Naive thymus-derived CD4-positive, alpha-beta T cell (primary cell): ENCODE results near the gene S100A4. TPM values are rescaled to one million over a fixed set of nuclear protein-coding genes. Genes with fewer than 3 reads are reported as not detected.

Experiments
- ATAC-seq: fragments of 150-1000 bp; cut with Tn5 transposase; 2 replicates; pipeline ENCODE4 v1.10.0; 2021; ENCODE audit warnings: mild to moderate bottlenecking, moderate library complexity
- CTCF ChIA-PET: fragments of 350-600 bp; sonication (Branson Sonifier 250); formaldehyde crosslinking; loops from one replicate; lab custom pipeline; 2021; ENCODE audit warnings: antibody characterized with exemption; lab: Charles Lee
- POLR2A ChIA-PET: fragments of 350-600 bp; sonication (Branson Sonifier 250); formaldehyde crosslinking; loops from one replicate; lab custom pipeline; 2021; ENCODE audit warnings: antibody characterized with exemption, inconsistent platforms; lab: Charles Lee
- DNase-seq, 9 donors: peaks; one replicate each; pipeline versions ENCODE4 v3.0.0 to v3.0.0-alpha.2; 2020 to 2022; ENCODE audit warnings: mixed read lengths in 1 of 9
- H3K27ac ChIP-seq: one replicate; pipeline ENCODE4 v1.7.0; 2013; ENCODE audit warnings: mild to moderate bottlenecking, low read depth, low read length, moderate library complexity
- H3K27me3 ChIP-seq, 2 donors: one replicate each; pipeline ENCODE4 v1.7.0; 2013; ENCODE audit warnings: low read length in 2 of 2, mild to moderate bottlenecking in 2 of 2, moderate library complexity in 2 of 2; ENCODE audit not compliant: control insufficient read depth in 2 of 2, insufficient read depth in 2 of 2
- H3K36me3 ChIP-seq, 3 experiments: 1 replicate in 2 of 3; 2 replicates in 1 of 3; pipeline ENCODE4 v1.7.0; 2013; ENCODE audit warnings: low read length in 3 of 3, mild to moderate bottlenecking in 3 of 3, moderate library complexity in 1 of 3; ENCODE audit not compliant: insufficient read depth in 3 of 3, control insufficient read depth in 2 of 3
- H3K4me1 ChIP-seq, 2 donors: one replicate each; pipeline ENCODE4 v1.7.0; 2013; ENCODE audit warnings: low read length in 2 of 2, mild to moderate bottlenecking in 2 of 2, moderate library complexity in 1 of 2; ENCODE audit not compliant: control insufficient read depth in 2 of 2, insufficient read depth in 2 of 2
- H3K4me3 ChIP-seq: 2 replicates; pipeline ENCODE4 v1.7.0; 2013; ENCODE audit warnings: mild to moderate bottlenecking, low read length
- H3K9me3 ChIP-seq, 3 experiments: 1 replicate in 2 of 3; 2 replicates in 1 of 3; pipeline ENCODE4 v1.7.0; 2013; ENCODE audit warnings: low read length in 3 of 3; ENCODE audit not compliant: control insufficient read depth in 2 of 3
- H3K27ac Mint-ChIP-seq, 9 donors: one replicate each; pipeline ENCODE4 v1.8.0; 2020 to 2022; ENCODE audit warnings: mixed read lengths in 9 of 9, mild to moderate bottlenecking in 8 of 9, moderate library complexity in 5 of 9, inconsistent platforms in 2 of 9
- H3K27me3 Mint-ChIP-seq, 5 donors: one replicate each; pipeline ENCODE4 v1.8.0; 2021 to 2022; ENCODE audit warnings: mixed read lengths in 5 of 5, mild to moderate bottlenecking in 1 of 5
- H3K36me3 Mint-ChIP-seq, 5 donors: one replicate each; pipeline ENCODE4 v1.8.0; 2020 to 2022; ENCODE audit warnings: mixed read lengths in 5 of 5, mild to moderate bottlenecking in 3 of 5, inconsistent platforms in 1 of 5
- H3K4me1 Mint-ChIP-seq, 7 donors: one replicate each; pipeline ENCODE4 v1.8.0; 2020 to 2022; ENCODE audit warnings: mixed read lengths in 7 of 7, mild to moderate bottlenecking in 3 of 7, inconsistent platforms in 1 of 7
- H3K4me3 Mint-ChIP-seq, 10 donors: one replicate each; pipeline ENCODE4 v1.8.0; 2020 to 2022; ENCODE audit warnings: mild to moderate bottlenecking in 10 of 10, mixed read lengths in 10 of 10, moderate library complexity in 6 of 10, inconsistent platforms in 2 of 10
- H3K9me3 Mint-ChIP-seq, 11 donors: one replicate each; pipeline ENCODE4 v1.8.0; 2020 to 2022; ENCODE audit warnings: mixed read lengths in 11 of 11, mild to moderate bottlenecking in 4 of 11, inconsistent platforms in 1 of 11, moderate library complexity in 1 of 11
- intact Hi-C, 2 donors: fragments of 100-400 bp; cut with micrococcal nuclease; formaldehyde crosslinking; loops; one replicate each; pipeline ENCODE4 v1.15.1; 2023
- polyA plus RNA-seq, 2 donors: library from polyadenylated mRNA; unstranded; fragments of 300-500 nt; fragmentation: Illumina TruSeq; gene quantifications; one replicate each; pipeline ENCODE4 v1.2.3, GENCODE V29; 2021
- total RNA-seq, 6 experiments: library from RNA in 5 of 6; stranded (reverse) in 5 of 6; gene quantifications; 1 replicate in 5 of 6; 2 replicates in 1 of 6; pipeline ENCODE4 v1.2.3 and lab custom pipeline; 2021 to 2026

Gene S100A4
- total and polyA plus RNA-seq, 7 experiments from 2014 or later: 54.0 to 766 (median 259) TPM

- no peaks in the 10 kb centered on the region for H3K27me3 Mint-ChIP-seq
- no peak overlapping the region for H3K4me3 Mint-ChIP-seq
- Histone ChIP-seq H3K27ac (no peak overlapping the region), H3K9me3 (no peaks in the 10 kb centered on the region), H3K4me3 (no peak overlapping the region), H3K36me3 (no peaks in the 10 kb centered on the region), H3K4me1 (peaks cover 2% of the 10 kb centered on the region in 2 donors), H3K27me3 (no peaks in the 10 kb centered on the region)
- DNase-seq (no peak), ATAC-seq (no peak)
- intact Hi-C loops: no loop called here
- ChIA-PET CTCF (interaction anchor here (0.9 to 1.5 kb wide), 2 partner anchors 19 to 28 kb away, joined by 4 to 6 read pairs; partner anchors contain the start of gene S100A5), POLR2A (interaction anchor here (0.6 to 1.5 kb wide), 4 partner anchors 9 to 23 kb away, joined by 3 to 6 read pairs (median 4); partner anchors contain the start of gene S100A5)
- H3K4me1 Mint-ChIP-seq: peaks cover 3 to 13% (median 4%) of the 10 kb centered on the region in 7 donors
- H3K36me3 Mint-ChIP-seq: no peaks in the 10 kb centered on the region
- peak overlapping the region in 1 of 9 donors; percentile 4 for H3K27ac Mint-ChIP-seq
- no peaks in the 10 kb centered on the region for H3K9me3 Mint-ChIP-seq
Measured at GRCh38 chr1:153560771-153561465, 15.3 kb upstream of the S100A4 start.

- no peaks in the 10 kb centered on the region for H3K27me3 Mint-ChIP-seq
- ATAC-seq (no peak), DNase-seq (no peak)
- Histone ChIP-seq H3K4me3 (no peak overlapping the region), H3K27ac (no peak overlapping the region), H3K4me1 (no peaks in the 10 kb centered on the region), H3K9me3 (no peaks in the 10 kb centered on the region), H3K36me3 (no peaks in the 10 kb centered on the region), H3K27me3 (no peaks in the 10 kb centered on the region)
- intact Hi-C loops: no loop called here
- CTCF ChIA-PET: interaction anchor here (1.0 to 1.5 kb wide), 2 partner anchors 7 to 27 kb away, joined by 4 to 6 read pairs; no protein-coding TSS in a partner anchor
- H3K36me3 Mint-ChIP-seq: no peaks in the 10 kb centered on the region
- no peak overlapping the region for H3K4me3 Mint-ChIP-seq
- POLR2A ChIA-PET: interaction anchor here (0.6 kb wide), 1 partner anchor 23 kb away, joined by 3 read pairs; no protein-coding TSS in a partner anchor
- no peak overlapping the region for H3K27ac Mint-ChIP-seq
- H3K4me1 Mint-ChIP-seq: peaks cover 0 to 9% (median 0%) of the 10 kb centered on the region in 7 donors
- no peaks in the 10 kb centered on the region for H3K9me3 Mint-ChIP-seq
Measured at GRCh38 chr1:153560241-153560640, 14.6 kb upstream of the S100A4 start.

- ChIA-PET POLR2A (interaction anchor here (1.3 kb wide), 1 partner anchor 13 kb away, joined by 3 read pairs; no protein-coding TSS in a partner anchor), CTCF (interaction anchor here (0.7 to 1.1 kb wide), 3 partner anchors 18 to 23 kb away, joined by 3 to 5 read pairs (median 3); partner anchors contain the start of gene S100A6)
- H3K27me3 Mint-ChIP-seq: no peaks in the 10 kb centered on the region
- Histone ChIP-seq H3K27me3 (no peaks in the 10 kb centered on the region), H3K36me3 (no peaks in the 10 kb centered on the region), H3K4me3 (no peak overlapping the region), H3K9me3 (no peaks in the 10 kb centered on the region), H3K4me1 (no peaks in the 10 kb centered on the region), H3K27ac (no peak overlapping the region)
- DNase-seq (no peak), ATAC-seq (no peak)
- H3K4me3 Mint-ChIP-seq: no peak overlapping the region
- H3K4me1 Mint-ChIP-seq: peaks cover 0 to 19% (median 7%) of the 10 kb centered on the region in 7 donors
- no peak overlapping the region for H3K27ac Mint-ChIP-seq
- H3K36me3 Mint-ChIP-seq: no peaks in the 10 kb centered on the region
- peaks cover 0 to 1% (median 0%) of the 10 kb centered on the region in 11 donors for H3K9me3 Mint-ChIP-seq
- intact Hi-C loops: no loop called here
Measured at GRCh38 chr1:153557877-153558276, 12.3 kb upstream of the S100A4 start.

GRCh38 chr1:153556348-153556747 is 10.7 kb upstream of the S100A4 start:
- no peaks in the 10 kb centered on the region for H3K9me3 ChIP-seq
- no peaks in the 10 kb centered on the region for H3K27me3 Mint-ChIP-seq
- H3K27ac Mint-ChIP-seq: peak overlapping the region in 2 of 9 donors; percentile 18 to 70
- no peaks in the 10 kb centered on the region for H3K36me3 ChIP-seq
- no peaks in the 10 kb centered on the region for H3K4me1 ChIP-seq
- H3K4me3 ChIP-seq: no peak overlapping the region
- ChIA-PET CTCF (interaction anchor here (1.1 to 1.3 kb wide), 2 partner anchors 12 to 21 kb away, joined by 3 to 5 read pairs; no protein-coding TSS in a partner anchor), POLR2A (interaction anchor here (0.9 kb wide), 1 partner anchor 21 kb away, joined by 3 read pairs; no protein-coding TSS in a partner anchor)
- ATAC-seq (no peak), DNase-seq (no peak)
- intact Hi-C loops: no loop called here
- no peaks in the 10 kb centered on the region for H3K27me3 ChIP-seq
- H3K36me3 Mint-ChIP-seq: no peaks in the 10 kb centered on the region
- H3K9me3 Mint-ChIP-seq: peaks cover 0 to 1% (median 0%) of the 10 kb centered on the region in 11 donors
- H3K4me1 Mint-ChIP-seq: peaks cover 0 to 16% (median 7%) of the 10 kb centered on the region in 7 donors
- no peak overlapping the region for H3K4me3 Mint-ChIP-seq
- H3K27ac ChIP-seq: no peak overlapping the region

GRCh38 chr1:153553830-153554541 is 8.4 kb upstream of the S100A4 start:
- ATAC-seq (peak; percentile 53), DNase-seq (no peak)
- Histone ChIP-seq H3K27me3 (no peaks in the 10 kb centered on the region), H3K4me3 (no peak overlapping the region), H3K36me3 (no peaks in the 10 kb centered on the region), H3K9me3 (no peaks in the 10 kb centered on the region), H3K27ac (no peak overlapping the region), H3K4me1 (no peaks in the 10 kb centered on the region)
- Mint-ChIP-seq H3K4me3 (no peak overlapping the region), H3K9me3 (peaks cover 0 to 1% (median 0%) of the 10 kb centered on the region in 11 donors), H3K36me3 (no peaks in the 10 kb centered on the region), H3K4me1 (peaks cover 1 to 24% (median 7%) of the 10 kb centered on the region in 7 donors), H3K27me3 (no peaks in the 10 kb centered on the region), H3K27ac (no peak overlapping the region)
- ChIA-PET CTCF (interaction anchor here (1.1 kb wide), 1 partner anchor 19 kb away, joined by 3 read pairs; no protein-coding TSS in a partner anchor), POLR2A (interaction anchor here (2.7 to 3.2 kb wide), 2 partner anchors 9 to 14 kb away, joined by 10 to 15 read pairs; partner anchors contain the start of genes S100A4 and S100A5)
- intact Hi-C loops: no loop called here

- intact Hi-C loops: no loop called here
- no peak for DNase-seq
- Mint-ChIP-seq H3K27ac (no peak overlapping the region), H3K4me1 (peaks cover 8 to 33% (median 13%) of the 10 kb centered on the region in 7 donors), H3K9me3 (peaks cover 0 to 1% (median 0%) of the 10 kb centered on the region in 11 donors), H3K36me3 (no peaks in the 10 kb centered on the region), H3K27me3 (no peaks in the 10 kb centered on the region), H3K4me3 (no peak overlapping the region)
- ChIA-PET POLR2A (interaction anchor here (2.7 to 3.2 kb wide), 2 partner anchors 8 to 13 kb away, joined by 10 to 15 read pairs; partner anchors contain the start of genes S100A4 and S100A5), CTCF (interaction anchor here (1.3 kb wide), 1 partner anchor 20 kb away, joined by 4 read pairs; no protein-coding TSS in a partner anchor)
- H3K27me3 ChIP-seq: no peaks in the 10 kb centered on the region
- no peak overlapping the region for H3K4me3 ChIP-seq
- no peak overlapping the region for H3K27ac ChIP-seq
- H3K4me1 ChIP-seq: no peaks in the 10 kb centered on the region
- ATAC-seq: no peak
- no peaks in the 10 kb centered on the region for H3K9me3 ChIP-seq
- no peaks in the 10 kb centered on the region for H3K36me3 ChIP-seq
Measured at GRCh38 chr1:153553096-153553495, 7.5 kb upstream of the S100A4 start.
